Colonic mucosa (tissue), 4 donors: Measurements from ENCODE around the gene ANK3. TPM values are rescaled to one million over a fixed set of nuclear protein-coding genes. Genes with fewer than 3 reads are reported as not detected.

Experiments
- DNase-seq: peaks from one replicate; pipeline ENCODE4 v3.0.0-alpha.2; 2020
- H3K27ac ChIP-seq: fragments of 200-600 bp; one replicate; pipeline ENCODE4 v1.8.0; 2021
- H3K27me3 ChIP-seq: fragments of 200-600 bp; one replicate; pipeline ENCODE4 v1.8.0; 2021
- H3K36me3 ChIP-seq: fragments of 200-600 bp; one replicate; pipeline ENCODE4 v1.8.0; 2021
- H3K4me1 ChIP-seq: fragments of 200-600 bp; one replicate; pipeline ENCODE4 v1.8.0; 2021; ENCODE audit warnings: mild to moderate bottlenecking
- H3K4me3 ChIP-seq: fragments of 200-600 bp; one replicate; pipeline ENCODE4 v1.8.0; 2021
- H3K9ac ChIP-seq, 2 donors: one replicate each; pipeline ENCODE4 v1.7.0; 2013; ENCODE audit warnings: control low read depth in 2 of 2, low read depth in 2 of 2, low read length in 2 of 2
- H3K9me3 ChIP-seq: fragments of 200-600 bp; one replicate; pipeline ENCODE4 v1.8.0; 2021
- intact Hi-C: fragments of 100-400 bp; cut with DNase I; formaldehyde crosslinking; loops from one replicate; pipeline ENCODE4 v1.14.1; 2022
- total RNA-seq, 2 donors: library from RNA; stranded (reverse); fragmentation: NEBNext Ultra II Directional in 1 of 2; extraction: Animal tissue kit (Norgen Biotek cat#: 25700) in 1 of 2; gene quantifications; one replicate each; pipeline ENCODE4 v1.2.1, GENCODE V29; 2021
- TF ChIP-seq, protein P1 (sequence below): fragments of 200-600 bp; IDR thresholded peaks from one replicate; pipeline ENCODE4 v1.8.0; 2022; ENCODE audit warnings: antibody characterized with exemption, mild to moderate bottlenecking
- donor health status: healthy.
- donor health status: DM: no; HTN: no; CAD: no.
- donor health status: DM: no; HTN: no; CAD: no.

Gene ANK3
- total RNA-seq, 2 donors from 2014 or later: 34.6 to 82.8 TPM

GRCh38 chr10:60045571-60045970 is 344.1 kb downstream of the ANK3 start:
- TF ChIP-seq, protein P1, sequence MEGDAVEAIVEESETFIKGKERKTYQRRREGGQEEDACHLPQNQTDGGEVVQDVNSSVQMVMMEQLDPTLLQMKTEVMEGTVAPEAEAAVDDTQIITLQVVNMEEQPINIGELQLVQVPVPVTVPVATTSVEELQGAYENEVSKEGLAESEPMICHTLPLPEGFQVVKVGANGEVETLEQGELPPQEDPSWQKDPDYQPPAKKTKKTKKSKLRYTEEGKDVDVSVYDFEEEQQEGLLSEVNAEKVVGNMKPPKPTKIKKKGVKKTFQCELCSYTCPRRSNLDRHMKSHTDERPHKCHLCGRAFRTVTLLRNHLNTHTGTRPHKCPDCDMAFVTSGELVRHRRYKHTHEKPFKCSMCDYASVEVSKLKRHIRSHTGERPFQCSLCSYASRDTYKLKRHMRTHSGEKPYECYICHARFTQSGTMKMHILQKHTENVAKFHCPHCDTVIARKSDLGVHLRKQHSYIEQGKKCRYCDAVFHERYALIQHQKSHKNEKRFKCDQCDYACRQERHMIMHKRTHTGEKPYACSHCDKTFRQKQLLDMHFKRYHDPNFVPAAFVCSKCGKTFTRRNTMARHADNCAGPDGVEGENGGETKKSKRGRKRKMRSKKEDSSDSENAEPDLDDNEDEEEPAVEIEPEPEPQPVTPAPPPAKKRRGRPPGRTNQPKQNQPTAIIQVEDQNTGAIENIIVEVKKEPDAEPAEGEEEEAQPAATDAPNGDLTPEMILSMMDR: no peak
- no peak overlapping the region for H3K4me3 ChIP-seq
- no peak for DNase-seq
- no peaks in the 10 kb centered on the region for H3K9me3 ChIP-seq
- no peak overlapping the region for H3K9ac ChIP-seq
- H3K27me3 ChIP-seq: no peaks in the 10 kb centered on the region
- intact Hi-C loops: no loop called here
- H3K27ac ChIP-seq: no peak overlapping the region
- H3K4me1 ChIP-seq: peaks cover 4% of the 10 kb centered on the region
- H3K36me3 ChIP-seq: no peaks in the 10 kb centered on the region

DNA sequence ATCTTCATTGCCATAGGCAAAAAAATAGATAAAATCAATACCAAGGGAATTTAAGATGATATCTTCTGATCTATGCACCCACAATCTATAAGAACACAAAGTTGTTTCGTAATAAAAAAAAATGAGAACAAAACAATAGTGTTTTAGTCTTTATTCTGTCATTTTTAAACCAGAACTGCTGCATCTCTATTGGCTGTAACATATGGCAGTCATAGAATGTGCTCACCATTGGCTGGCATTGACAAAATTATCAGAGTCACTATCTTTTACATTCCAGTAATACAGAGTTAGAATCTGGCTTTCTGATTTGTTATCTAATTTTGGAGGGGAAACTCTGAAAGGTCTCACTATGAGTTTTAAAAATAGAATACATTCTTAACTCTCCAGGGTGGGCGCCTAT is 344.7 kb downstream of the ANK3 start:
- Histone ChIP-seq H3K4me3 (no peak overlapping the region), H3K4me1 (peaks cover 4% of the 10 kb centered on the region), H3K9ac (no peak overlapping the region), H3K27me3 (no peaks in the 10 kb centered on the region), H3K9me3 (no peaks in the 10 kb centered on the region), H3K36me3 (no peaks in the 10 kb centered on the region), H3K27ac (no peak overlapping the region)
- no peak for DNase-seq
- intact Hi-C loops: no loop called here
- TF ChIP-seq, protein P1: no peak

DNA sequence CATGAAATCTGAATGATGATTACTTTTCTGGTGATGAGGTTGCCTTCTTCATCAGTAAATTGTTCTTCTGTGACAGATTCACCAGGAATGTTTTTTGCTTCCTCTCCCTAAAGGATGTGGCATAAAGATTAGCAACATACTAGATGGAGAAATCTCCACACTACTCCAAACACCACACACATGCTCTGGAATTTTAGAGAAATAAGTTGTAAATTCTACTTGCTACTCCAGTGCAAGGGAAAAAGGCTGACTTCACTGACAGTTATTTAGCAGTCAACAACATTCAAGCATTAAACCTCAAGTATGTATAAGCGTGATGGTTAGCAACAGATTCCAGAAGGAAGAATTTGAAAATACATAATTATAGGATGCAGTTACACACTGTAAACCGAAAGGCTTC is 345.4 kb downstream of the ANK3 start:
- intact Hi-C loops: no loop called here
- Histone ChIP-seq H3K27me3 (no peaks in the 10 kb centered on the region), H3K27ac (peak overlapping the region; percentile 53), H3K4me3 (no peak overlapping the region), H3K4me1 (peaks cover 4% of the 10 kb centered on the region), H3K9me3 (no peaks in the 10 kb centered on the region), H3K9ac (no peak overlapping the region), H3K36me3 (no peaks in the 10 kb centered on the region)
- DNase-seq: no peak
- TF ChIP-seq, protein P1: no peak

DNA sequence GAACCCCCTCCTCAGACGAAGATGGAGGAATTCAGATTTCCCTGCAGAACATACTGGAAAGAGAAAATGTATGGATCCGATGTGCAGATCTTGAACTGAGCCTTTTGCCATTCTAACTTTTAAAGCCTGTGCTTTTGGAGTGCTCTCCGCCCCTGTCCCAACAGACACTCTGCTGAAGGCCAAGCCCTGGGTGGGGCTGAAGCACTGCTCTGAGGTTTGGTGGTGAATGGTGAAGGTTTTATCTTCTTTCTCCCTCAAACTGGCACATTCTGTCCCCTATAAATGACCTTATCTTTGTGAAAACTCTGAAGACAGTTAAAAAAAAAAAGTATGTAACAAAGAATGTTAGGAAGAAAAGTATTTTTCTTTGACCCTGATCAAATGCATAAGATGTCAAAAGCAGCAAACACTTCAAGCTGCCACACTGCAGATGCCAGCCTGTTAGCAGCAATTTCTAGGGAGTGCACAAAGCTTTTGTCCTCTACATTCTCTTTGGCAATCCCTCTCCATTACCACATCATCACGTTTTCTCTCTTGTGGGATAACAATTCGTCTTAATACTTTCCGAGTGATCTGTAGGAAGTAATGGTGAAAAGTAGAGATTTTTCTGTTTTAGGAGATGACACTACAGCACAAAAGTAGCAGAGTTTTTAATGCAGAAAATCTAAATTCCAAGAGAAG is 346.0 kb downstream of the ANK3 start:
- H3K27me3 ChIP-seq: no peaks in the 10 kb centered on the region
- DNase-seq: peak; percentile 67
- no peak overlapping the region for H3K4me3 ChIP-seq
- intact Hi-C loops: no loop called here
- peak overlapping the region; percentile 53 for H3K27ac ChIP-seq
- H3K4me1 ChIP-seq: peaks cover 4% of the 10 kb centered on the region
- TF ChIP-seq, protein P1: no peak
- no peaks in the 10 kb centered on the region for H3K36me3 ChIP-seq
- H3K9ac ChIP-seq: no peak overlapping the region
- no peaks in the 10 kb centered on the region for H3K9me3 ChIP-seq

- intact Hi-C loops: no loop called here
- Histone ChIP-seq H3K9ac (peak overlapping the region in 1 of 2 donors; percentile 15), H3K4me1 (peaks cover 4% of the 10 kb centered on the region), H3K27me3 (no peaks in the 10 kb centered on the region), H3K9me3 (no peaks in the 10 kb centered on the region), H3K27ac (peak overlapping the region; percentile 53), H3K4me3 (no peak overlapping the region), H3K36me3 (no peaks in the 10 kb centered on the region)
- TF ChIP-seq, protein P1: no peak
- DNase-seq: no peak
Observed at GRCh38 chr10:60042914-60043313, 346.8 kb downstream of the ANK3 start.
